ENCODE measurements around the gene ACBD6. TPM values are rescaled to one million over a fixed set of nuclear protein-coding genes. Genes with fewer than 3 reads are reported as not detected.

ACBD6 gene
- total and polyA plus RNA-seq, 10 of the 15 experiments (the other 5 are each of a cell fraction or from before 2014, with no cell fraction given): 15.0 to 67.3 (median 55.0) TPM

DNA sequence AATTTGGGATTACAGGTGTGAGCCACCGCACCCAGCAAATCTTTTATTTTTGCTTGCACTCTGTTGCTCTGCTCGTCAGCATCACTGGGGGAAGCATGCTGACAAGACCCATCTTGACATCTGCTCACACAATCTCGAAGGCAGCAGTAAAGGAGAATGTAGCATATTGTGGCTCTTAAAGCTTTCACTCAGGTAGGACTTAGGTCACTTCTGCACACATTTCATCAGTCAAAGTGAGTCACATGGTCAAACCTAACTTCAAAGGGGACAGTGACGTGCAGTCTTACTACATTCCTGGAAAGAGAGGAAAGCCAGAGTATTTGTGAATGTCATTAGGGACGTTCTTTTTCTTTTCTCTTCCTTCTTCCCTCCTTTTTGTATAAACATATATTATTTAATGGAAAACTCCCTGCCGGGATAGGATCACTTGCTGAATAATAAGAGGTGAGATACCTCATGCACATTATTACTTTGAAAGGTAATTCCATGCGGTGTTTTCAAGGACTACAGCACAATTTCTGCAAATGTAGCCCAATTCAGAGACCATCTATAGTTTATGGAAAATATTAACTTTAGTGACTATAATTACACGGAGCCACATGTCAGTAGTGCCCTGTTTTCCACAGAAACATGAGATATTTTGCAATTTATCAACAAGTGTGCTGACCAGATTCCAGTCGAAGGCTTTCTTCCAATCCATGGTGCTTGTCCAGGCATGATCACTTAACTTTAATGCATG is 19.3 kb upstream of the ACBD6 start (continued):
- TF ChIP-seq, protein P1, sequence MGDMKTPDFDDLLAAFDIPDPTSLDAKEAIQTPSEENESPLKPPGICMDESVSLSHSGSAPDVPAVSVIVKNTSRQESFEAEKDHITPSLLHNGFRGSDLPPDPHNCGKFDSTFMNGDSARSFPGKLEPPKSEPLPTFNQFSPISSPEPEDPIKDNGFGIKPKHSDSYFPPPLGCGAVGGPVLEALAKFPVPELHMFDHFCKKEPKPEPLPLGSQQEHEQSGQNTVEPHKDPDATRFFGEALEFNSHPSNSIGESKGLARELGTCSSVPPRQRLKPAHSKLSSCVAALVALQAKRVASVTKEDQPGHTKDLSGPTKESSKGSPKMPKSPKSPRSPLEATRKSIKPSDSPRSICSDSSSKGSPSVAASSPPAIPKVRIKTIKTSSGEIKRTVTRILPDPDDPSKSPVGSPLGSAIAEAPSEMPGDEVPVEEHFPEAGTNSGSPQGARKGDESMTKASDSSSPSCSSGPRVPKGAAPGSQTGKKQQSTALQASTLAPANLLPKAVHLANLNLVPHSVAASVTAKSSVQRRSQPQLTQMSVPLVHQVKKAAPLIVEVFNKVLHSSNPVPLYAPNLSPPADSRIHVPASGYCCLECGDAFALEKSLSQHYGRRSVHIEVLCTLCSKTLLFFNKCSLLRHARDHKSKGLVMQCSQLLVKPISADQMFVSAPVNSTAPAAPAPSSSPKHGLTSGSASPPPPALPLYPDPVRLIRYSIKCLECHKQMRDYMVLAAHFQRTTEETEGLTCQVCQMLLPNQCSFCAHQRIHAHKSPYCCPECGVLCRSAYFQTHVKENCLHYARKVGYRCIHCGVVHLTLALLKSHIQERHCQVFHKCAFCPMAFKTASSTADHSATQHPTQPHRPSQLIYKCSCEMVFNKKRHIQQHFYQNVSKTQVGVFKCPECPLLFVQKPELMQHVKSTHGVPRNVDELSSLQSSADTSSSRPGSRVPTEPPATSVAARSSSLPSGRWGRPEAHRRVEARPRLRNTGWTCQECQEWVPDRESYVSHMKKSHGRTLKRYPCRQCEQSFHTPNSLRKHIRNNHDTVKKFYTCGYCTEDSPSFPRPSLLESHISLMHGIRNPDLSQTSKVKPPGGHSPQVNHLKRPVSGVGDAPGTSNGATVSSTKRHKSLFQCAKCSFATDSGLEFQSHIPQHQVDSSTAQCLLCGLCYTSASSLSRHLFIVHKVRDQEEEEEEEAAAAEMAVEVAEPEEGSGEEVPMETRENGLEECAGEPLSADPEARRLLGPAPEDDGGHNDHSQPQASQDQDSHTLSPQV (IDR thresholded peaks at IDR 0.05): no peak
- TF ChIP-seq, protein P2, sequence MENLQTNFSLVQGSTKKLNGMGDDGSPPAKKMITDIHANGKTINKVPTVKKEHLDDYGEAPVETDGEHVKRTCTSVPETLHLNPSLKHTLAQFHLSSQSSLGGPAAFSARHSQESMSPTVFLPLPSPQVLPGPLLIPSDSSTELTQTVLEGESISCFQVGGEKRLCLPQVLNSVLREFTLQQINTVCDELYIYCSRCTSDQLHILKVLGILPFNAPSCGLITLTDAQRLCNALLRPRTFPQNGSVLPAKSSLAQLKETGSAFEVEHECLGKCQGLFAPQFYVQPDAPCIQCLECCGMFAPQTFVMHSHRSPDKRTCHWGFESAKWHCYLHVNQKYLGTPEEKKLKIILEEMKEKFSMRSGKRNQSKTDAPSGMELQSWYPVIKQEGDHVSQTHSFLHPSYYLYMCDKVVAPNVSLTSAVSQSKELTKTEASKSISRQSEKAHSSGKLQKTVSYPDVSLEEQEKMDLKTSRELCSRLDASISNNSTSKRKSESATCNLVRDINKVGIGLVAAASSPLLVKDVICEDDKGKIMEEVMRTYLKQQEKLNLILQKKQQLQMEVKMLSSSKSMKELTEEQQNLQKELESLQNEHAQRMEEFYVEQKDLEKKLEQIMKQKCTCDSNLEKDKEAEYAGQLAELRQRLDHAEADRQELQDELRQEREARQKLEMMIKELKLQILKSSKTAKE (IDR thresholded peaks at IDR 0.05; ENCODE audit: low read depth, poor library complexity, severe bottlenecking): no peak
- TF ChIP-seq ZNF207 (IDR thresholded peaks at IDR 0.05; ENCODE audit: borderline replicate concordance) (no peak), PAX5 (IDR thresholded peaks at IDR 0.05; ENCODE audit: borderline replicate concordance, low read depth, low read length) (no peak)

Data from GM12878 (cell line).